HG03457 (cell line): Measurements from ENCODE around the gene IKBIP.
"Not testable (repeated sequence)": the region's sequence is repeated elsewhere in the genome, so short reads cannot be mapped to it uniquely, and the experiment has no call there.

Experiments
- ATAC-seq: cut with Tn5 transposase; IDR thresholded peaks from one replicate; pipeline ENCODE4 v1.9.1; 2021; ENCODE audit warnings: moderate number of reproducible peaks; ENCODE audit not compliant: unreplicated experiment

Gene IKBIP

DNA sequence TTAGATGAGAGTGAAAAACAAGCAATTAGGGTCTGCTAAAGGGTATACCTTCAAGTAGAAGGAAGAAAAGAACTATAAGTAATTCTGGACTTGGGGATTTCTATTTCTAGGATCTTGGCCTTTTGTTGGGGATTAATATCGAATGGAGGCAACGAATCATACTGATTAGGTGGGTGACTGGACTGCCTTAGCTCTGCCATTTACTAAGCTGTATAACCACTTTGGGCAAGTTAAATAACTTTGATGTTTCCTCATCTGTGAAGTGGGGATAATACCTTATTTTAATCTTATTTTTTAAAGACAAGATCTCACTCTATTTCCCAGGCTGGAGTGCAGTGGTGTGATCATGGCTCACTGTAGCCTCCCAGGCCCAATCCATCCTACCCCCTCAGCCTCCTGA lies 6.6 kb downstream of the IKBIP start:
- ATAC-seq = no peak

DNA sequence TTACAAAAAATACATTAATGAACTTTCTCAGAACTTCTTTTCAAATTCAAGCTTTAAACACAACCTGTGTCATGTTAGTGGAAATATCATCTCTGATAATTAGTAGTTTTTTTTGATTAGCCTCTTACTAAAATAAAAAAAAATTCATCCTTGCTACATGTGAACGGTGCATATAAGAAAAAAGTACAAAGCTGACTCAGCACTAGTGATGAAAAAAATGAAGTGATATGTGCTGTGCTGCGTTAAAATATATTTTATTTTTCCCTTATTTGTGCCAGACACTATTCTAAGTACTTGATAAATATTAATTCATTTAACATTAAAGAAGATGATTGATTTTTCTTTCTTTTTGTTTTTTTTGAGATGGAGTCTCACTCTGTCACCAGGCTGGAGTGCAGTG lies 7.5 kb downstream of the IKBIP start:
- ATAC-seq = no peak

DNA sequence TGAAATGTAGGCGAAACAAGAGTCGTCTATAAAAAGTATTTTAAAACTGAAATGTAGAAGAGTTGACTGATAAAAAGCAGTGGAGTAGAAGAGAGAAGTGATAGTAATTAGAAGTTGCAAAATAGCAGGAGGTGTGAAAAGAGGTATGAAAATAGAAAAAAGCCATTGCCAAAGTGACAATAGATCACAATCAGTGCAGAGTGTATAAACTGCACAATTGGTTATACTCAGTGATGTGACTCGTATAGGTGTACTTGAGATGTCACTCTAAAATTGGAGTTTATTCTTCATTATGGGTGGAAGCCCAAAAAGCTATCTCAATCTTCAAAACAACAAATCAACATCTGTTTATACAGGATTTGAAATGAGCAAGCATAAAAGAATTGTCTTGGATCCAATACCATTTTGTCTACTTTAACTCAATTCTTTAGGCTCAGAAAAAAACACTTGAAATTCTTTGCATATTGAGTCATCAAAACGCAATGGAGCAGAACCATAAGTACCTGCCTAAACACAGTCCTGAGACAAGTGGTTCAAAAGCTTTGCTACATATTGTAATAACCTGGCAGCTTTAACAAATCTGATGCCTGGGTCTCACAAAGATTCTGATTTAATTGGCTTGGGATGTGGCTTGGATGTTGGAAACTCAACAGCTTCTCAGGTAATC lies 8.8 kb downstream of the IKBIP start:
- peak; percentile 68 for ATAC-seq

DNA sequence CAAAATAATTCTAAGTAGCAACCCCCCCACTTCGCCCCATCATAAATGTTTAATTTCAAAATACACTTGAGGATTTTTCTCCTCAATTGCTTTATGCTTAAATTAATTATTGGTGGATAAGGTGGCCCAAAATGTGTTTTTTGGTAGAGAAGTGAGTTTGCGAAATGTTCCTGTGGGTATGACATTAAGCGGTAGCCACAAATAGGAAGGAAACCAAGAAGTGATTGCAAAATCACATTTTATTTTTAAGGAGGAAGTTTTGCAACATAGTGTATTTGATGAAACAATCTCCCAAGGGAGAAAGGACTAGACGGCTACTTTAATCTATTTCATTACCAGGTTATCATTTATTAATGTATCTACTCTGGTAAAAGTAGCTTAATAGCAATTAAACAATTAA lies 25.6 kb downstream of the IKBIP start:
- ATAC-seq = no peak

DNA sequence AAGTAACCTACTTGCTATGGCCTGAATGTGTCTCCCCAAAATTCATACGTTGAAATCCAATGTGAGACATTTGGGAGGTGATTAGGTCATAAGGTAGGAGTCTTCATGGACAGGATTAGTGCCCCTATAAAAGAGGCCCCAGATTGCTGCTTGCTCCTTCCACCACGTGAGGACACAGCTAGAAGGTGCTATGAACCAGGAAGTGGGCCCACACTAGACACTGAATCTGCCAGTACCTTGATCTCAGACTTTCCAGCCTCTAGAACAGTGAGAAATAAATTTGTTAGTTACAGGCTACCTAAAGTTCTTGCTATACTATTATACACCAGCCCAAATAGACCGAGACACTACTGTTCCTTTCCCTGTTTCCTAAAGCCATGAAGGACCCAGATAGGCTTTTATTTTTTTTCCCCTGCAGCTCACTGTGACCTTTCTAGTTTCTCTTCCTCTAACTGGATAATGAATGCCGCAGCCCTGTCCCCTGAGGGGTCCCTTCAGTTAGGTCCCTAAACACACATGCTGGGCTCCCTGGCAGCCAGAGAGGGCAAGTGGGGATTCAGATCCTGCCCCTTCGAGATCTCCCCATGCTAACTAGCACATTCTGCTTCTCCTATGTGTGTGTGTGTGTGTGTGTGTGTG lies 31.8 kb downstream of the IKBIP start:
- ATAC-seq = peak; percentile 67

DNA sequence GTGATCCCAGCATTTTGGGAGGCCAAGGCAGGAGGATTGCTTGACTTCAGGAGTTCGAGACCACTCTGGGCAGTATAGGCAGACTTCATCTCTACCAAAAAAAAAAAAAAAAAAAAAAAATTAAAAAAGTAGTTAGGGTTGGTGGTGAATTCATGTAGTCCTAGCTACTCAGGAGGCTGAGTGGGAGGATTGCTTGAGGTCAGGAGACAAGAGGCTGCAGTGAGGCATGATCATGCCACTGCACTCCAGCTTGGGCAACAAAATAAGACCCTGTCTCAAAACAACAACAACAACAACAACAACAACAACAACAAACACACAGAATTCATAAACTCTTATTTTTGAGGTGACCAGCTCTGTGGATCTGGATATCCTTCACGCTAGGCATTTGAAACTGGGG lies 34.0 kb downstream of the IKBIP start:
- ATAC-seq = no peak

DNA sequence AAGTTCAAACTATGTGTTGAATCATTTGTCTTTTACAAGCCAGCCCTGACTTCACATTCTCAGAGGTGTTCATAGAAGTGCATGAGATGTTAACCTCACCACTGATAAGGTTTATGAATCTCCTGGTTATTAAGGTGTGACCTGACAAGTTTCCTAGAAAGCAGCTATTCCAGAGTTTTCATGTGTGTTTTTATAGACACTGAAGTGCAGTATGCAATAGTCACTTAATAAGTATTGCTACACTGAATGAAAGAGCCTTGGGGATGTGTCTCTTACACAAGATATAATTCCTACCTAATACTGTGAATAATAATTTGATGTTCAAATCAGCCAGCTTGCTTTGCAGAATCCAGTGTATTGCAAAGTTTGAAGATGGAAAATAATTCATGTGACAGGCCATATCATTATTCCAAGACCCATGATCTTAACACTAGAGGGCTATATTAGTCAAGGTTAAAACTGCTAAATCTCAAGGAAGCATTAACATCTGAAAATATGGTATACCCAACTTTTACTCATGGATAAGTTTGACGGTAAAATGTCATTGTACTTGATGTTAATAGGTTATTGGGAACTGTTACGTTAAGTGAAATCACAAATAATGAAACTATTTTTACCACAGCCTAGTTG lies 38.1 kb downstream of the IKBIP start:
- ATAC-seq = no peak

DNA sequence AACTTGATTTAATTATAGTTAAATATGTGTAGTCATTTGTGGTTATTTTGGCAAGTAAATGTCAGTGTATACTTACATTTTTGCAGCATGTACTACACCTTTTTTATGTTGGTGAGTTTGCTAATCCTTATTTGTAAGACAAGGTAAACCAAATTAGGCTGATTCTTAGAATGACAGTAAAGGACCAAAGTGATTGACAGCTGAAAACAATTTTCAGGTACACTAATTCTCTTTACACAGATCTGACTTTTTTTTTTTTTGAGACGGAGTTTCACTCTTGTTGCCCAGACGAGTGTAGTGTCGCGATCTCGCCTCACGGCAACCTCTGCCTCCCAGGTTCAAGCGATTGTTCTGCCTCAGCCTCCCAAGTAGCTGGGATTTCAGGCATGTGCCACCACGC lies 42.7 kb downstream of the IKBIP start:
- ATAC-seq = no peak

DNA sequence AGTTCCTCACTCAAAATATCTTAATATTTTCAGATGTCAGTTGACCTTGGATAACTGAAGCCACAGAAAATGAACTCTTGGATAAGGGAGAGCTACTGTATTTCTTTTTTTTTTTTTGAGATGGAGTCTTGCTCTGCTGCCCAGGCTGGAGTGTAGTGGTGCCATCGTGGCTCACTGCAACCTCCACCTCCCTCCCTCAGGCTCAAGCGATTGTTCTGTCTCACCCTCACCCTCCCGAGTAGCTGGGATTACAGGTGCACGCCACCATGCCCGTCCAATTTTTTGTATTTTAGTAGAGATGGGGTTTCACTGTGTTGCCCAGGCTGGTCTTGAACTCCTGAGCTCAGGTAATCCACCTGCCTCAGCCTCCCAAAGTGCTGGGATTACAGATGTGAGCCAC lies 47.3 kb downstream of the IKBIP start:
- not testable (repeated sequence) for ATAC-seq

DNA sequence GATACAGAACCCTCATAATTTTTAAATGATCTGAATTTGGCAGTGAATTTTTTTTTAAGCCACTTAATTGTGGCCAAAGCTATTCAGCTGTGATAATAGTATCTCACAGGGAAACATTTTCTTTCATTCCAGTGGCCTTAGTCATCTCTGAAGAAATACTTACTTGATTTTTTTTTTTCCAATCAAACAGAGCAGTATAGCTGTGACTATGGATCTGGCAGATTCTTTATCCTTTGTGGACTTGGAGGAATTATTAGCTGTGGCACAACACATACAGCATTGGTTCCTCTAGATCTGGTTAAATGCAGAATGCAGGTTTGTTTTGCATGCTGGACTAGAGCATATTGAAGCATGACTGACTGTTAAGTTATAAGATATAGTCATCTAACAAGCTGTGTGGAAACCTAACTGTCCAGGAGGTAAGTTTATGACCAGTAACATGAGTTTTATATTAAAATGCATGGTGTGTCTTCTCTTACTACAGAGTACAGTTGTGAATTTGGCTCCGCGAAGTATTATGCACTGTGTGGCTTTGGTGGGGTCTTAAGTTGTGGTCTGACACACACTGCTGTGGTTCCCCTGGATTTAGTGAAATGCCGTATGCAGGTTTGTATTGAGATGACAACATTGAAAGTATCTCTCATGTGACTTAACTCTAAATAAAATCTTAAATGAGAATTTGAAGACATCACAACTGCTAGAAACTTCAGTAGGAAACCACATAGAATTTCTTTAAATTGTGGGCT lies 49.2 kb downstream of the IKBIP start:
- ATAC-seq = no peak

DNA sequence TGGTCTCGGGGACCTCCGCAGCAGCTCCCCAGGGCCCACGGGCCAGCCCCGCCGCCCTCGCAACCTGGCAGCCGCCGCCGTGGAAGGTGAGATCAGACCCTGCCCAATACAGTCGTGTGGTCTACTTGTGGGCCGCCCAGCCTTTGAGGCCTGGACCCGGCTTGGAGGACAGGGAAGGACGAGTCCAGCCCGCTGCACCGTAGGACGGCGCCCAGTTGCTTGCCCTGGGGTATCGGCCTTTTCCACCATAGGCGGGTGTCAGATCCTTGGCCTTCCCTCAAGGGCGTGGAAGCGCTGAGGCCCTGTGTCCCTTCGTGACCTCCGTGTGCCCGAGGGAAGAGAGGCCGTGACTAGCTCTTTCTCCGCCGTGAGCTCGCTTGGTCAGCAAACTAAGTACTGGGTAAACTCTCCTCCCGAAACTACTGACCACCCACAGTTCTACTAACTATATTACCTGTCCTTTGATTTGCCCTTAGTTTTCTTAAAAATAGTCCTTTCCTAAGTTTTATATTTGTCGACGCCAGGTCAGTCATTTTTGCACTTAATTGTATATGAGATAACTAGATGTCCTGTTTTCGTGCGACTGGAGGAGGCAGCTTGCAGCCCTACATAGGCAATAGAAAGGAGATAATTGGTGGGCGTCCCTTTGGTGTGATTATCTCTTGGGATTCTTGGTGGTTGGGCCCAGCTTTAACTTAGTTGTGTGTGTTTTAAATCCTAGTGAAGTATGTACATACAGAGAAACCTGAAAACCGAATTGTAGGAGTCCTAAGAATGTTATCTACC lies 50.3 kb downstream of the IKBIP start:
- ATAC-seq = no peak

DNA sequence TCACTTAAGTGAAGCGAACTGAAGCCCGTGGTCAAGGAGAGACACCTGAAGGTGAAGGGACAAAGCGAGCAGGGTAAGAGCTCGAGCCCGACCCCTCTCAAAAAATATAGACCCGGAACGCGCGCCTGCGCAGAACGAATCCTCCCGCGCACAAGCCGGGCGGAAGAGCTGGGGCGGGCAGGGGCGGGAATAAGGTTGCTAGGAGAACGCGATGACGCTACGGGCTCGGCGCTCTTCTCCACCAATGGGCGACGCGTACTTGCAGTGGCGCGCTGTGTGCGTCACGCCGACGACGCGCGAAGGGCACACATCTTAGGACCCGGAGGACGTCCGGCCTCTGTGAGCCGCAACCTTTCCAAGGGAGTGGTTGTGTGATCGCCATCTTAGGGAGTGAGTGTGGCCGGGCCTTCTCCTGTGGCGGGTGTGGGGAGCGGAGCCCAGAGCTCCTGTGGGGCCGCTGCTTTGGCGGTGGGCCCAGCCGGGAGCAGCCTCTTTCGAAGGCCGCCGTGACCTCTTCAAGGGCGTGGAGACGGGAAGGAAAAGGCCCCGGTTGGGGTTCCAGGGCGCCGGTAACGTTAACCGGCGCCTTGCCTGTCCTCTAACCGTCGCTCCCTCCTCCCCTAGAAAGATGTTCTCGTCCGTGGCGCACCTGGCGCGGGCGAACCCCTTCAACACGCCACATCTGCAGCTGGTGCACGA lies 51.1 kb downstream of the IKBIP start, which contains the start of gene SLC25A3:
Gene SLC25A3, plus strand, starts transcription at position 336 of the 699 bp plus-strand sequence. Its CDS starts 293 bp downstream, at position 629.
- peak; percentile 99 for ATAC-seq

DNA sequence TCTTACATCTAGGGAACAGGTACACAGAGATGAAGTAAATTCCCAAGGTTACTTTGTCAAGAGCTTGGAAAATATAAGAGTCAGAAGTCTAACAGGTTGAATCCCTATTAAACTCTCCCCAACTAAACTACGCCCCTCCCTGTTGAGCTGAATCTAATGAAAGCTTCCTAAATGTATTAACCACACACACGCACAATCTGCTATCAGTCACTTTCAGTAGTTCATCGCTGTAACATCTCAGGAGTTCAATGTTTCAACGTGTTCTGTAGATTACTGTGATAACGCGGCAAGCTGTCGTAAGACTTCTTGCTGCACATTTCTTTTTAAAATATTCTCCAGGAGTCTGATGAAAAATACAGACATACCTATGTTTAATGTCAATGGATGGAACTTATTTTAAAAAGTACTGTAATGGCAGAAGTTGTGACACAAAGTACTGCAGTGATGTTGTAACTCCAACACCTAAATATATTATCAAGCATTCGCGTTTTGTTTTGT lies 51.7 kb downstream of the IKBIP start:
- no peak for ATAC-seq

DNA sequence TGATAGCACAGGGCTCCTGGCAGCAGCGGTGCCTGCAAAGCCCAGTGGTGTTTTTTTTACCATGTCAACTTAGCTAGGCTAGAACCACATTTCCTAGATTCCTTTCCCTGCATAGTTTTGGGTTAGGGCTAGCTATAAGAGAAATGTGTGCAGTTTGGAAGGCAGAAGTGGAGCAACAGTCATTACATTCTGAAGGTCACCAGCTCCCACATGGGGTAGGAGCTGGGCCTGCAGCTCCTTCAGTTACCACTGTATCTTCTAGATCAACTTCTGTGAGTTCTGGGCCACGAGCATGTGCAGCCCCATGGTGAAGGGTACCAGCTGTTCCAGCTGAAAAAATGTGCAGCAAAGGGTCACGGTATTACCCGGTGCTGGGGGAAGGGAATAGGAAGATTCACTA lies 53.4 kb downstream of the IKBIP start:
- ATAC-seq = no peak

DNA sequence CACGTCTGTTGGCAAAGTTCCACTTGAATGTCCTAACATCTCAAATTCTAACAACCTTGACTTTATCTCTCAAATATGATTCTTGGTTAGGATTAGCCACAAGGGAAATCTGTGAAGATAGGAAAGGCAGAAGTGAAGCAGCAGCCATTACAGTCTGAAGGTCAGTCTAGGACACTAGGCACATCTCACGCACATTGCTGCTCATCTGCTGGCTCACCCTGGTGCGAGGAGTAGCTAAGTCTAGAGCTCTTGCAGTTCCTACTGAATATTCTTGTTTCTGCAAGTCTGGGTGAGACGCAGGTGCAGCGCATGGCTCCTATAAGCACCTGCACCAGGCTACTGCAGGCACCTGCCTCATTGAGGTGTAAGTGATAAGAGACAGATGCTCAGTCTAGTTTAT lies 57.5 kb downstream of the IKBIP start:
- no peak for ATAC-seq

DNA sequence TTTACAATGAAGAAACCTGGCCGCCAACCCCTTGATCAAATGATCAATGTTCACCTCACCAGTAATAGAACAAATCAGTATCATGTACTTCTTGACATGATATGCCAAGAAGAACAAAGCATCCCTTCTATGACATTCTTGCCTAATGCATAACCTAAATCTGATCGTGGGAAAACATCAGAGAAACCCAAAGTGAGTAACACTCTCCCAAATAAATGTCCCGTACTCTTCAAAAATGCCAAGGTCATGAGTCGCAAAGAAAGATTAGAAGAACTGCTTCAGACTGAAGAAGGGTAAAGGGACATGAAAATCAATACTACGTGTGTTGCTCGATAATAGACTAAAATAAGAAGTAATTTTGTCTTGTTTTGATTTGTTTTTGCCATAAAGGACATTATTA lies 62.5 kb downstream of the IKBIP start:
- no peak for ATAC-seq

DNA sequence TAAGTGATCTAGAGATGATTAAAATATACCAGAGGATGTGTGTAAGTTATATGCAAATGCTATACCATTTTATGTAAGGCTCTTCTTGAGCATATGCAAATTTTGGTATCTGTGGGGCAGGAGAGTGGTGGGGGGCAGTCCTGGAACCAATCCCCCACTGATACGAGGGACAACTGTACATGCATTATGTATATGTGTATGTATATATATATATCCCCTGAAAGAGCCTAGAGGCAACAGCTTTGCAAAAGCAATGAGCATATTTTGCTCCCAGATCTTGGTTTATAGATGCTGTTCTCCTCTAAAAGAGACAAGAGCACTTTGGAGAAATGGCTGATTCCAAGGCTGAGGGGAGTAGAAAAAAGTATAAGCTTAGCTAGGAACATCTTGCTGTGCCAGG lies 63.5 kb downstream of the IKBIP start:
- ATAC-seq = no peak

DNA sequence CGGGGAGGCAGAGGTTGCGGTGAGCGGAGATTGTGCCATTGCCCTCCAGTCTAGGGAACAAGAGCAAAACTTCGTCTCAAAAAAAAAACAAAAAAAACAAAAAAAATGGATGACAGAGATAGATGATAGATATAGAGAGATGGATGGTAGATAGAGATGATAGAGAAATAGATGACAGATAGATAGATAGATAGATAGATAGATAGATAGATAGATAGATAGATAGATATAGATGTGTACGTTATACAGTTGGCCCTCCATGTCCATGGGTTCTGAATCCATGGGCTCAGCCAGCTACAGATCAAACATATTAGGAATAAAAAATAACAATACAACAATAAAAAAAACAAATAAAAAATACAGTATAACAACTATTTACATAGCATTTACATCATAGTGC lies 63.9 kb downstream of the IKBIP start:
- no peak for ATAC-seq

DNA sequence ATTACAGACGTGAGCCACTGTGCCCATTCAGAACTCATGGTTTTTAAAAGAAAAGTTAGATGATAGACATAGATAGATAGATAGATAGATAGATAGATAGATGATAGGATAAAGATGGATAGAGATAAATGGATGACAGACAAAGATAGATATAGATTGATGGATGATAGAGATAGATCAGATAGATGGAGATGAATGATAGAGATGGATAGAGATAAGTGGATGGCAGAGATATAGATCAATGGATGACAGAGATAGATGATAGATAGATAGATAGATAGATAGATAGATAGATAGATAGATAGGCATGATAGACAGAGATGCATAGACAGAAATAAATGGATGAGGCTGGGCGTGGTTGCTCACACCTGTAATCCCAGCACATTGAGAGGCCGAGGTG lies 64.8 kb downstream of the IKBIP start:
- ATAC-seq = no peak

DNA sequence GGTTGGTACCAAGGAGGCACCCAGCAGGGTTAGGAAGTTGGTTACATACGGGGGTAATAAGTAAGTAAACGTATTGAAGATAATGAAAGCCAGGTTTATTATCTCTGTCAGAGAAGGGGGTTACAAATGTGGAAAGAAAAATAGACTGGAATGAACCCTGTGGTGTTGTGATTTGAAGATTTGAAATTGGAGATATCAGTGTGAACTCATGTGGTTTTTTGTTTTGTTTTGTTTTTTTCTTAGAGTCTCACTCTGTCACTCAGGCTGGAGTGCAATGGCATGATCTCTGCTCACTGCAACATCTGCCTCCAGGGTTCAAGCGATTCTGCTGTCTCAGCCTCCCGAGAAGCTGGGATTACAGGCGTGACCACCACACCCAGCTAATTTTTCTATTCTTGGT lies 65.2 kb downstream of the IKBIP start:
- no peak for ATAC-seq
